Measurements from ENCODE around the gene LPXN. TPM values are rescaled to one million over a fixed set of nuclear protein-coding genes. Genes with fewer than 3 reads are reported as not detected.

Gene LPXN
- polyA plus RNA-seq (2014; cell fraction: cytosol; rRNA removed): 1.8 TPM in 2 replicates
- polyA plus RNA-seq (2014; cell fraction: nucleus; rRNA removed): 6.1 and 6.5 TPM in 2 replicates

GRCh38 chr11:58575377-58576020, at the start of gene LPXN:
Gene LPXN, minus strand, starts transcription at chr11:58575856. Its CDS starts 84 bp downstream, at chr11:58575772.
- no peak for DNase-seq (ENCODE audit: low spot score)

GRCh38 chr11:58625086-58625485, 49.4 kb upstream of the LPXN start:
- no peak for DNase-seq (ENCODE audit: low spot score)

- no peak for DNase-seq (ENCODE audit: low spot score)
Measured at GRCh38 chr11:58622344-58622743, 46.7 kb upstream of the LPXN start, which contains the start of gene CNTF. Gene CNTF, plus strand, starts transcription at chr11:58622665. Its CDS starts 88 bp downstream, at chr11:58622753.

- DNase-seq (ENCODE audit: low spot score): no peak
Measured at GRCh38 chr11:58621586-58622262, 46.1 kb upstream of the LPXN start.

- DNase-seq (ENCODE audit: low spot score): no peak
Measured at GRCh38 chr11:58617976-58618557, 42.4 kb upstream of the LPXN start.

- no peak for DNase-seq (ENCODE audit: low spot score)
Measured at GRCh38 chr11:58616594-58616993, 40.9 kb upstream of the LPXN start.

GRCh38 chr11:58615559-58615958, 39.9 kb upstream of the LPXN start:
- no peak for DNase-seq (ENCODE audit: low spot score)

GRCh38 chr11:58613228-58613627, 37.6 kb upstream of the LPXN start:
- no peak for DNase-seq (ENCODE audit: low spot score)

GRCh38 chr11:58609723-58610122, 34.1 kb upstream of the LPXN start:
- DNase-seq (ENCODE audit: low spot score): no peak

- DNase-seq (ENCODE audit: low spot score): no peak
Measured at GRCh38 chr11:58608331-58608730, 32.7 kb upstream of the LPXN start.

- no peak for DNase-seq (ENCODE audit: low spot score)
Measured at GRCh38 chr11:58606930-58607714, 31.5 kb upstream of the LPXN start.

- DNase-seq (ENCODE audit: low spot score): no peak
Measured at GRCh38 chr11:58600510-58600909, 24.9 kb upstream of the LPXN start.

- no peak for DNase-seq (ENCODE audit: low spot score)
Measured at GRCh38 chr11:58597486-58598144, 22.0 kb upstream of the LPXN start.

- no peak for DNase-seq (ENCODE audit: low spot score)
Measured at GRCh38 chr11:58596621-58597020, 21.0 kb upstream of the LPXN start.

- no peak for DNase-seq (ENCODE audit: low spot score)
Measured at GRCh38 chr11:58594826-58595225, 19.2 kb upstream of the LPXN start.

GRCh38 chr11:58592760-58593472, 17.3 kb upstream of the LPXN start:
- no peak for DNase-seq (ENCODE audit: low spot score)

- no peak for DNase-seq (ENCODE audit: low spot score)
Measured at GRCh38 chr11:58591659-58592058, 16.0 kb upstream of the LPXN start.

GRCh38 chr11:58586998-58587397, 11.3 kb upstream of the LPXN start:
- no peak for DNase-seq (ENCODE audit: low spot score)

- DNase-seq (ENCODE audit: low spot score): no peak
Measured at GRCh38 chr11:58582437-58582836, 6.8 kb upstream of the LPXN start.

GRCh38 chr11:58580311-58580710, 4.7 kb upstream of the LPXN start:
- DNase-seq (ENCODE audit: low spot score): no peak
